Anterior cingulate cortex (tissue), 58 donors: ENCODE measurements around the gene MAPK6.
A peak's percentile ranks its signal among the peaks of the same experiment; 100 is the strongest.

Experiments
- DNase-seq, 58 donors: peaks; one replicate each; lab custom pipeline; 2025; lab: John Stamatoyannopoulos, UW

Gene MAPK6

GRCh38 chr15:52099651-52100272 is 80.7 kb downstream of the MAPK6 start:
- DNase-seq, result no peak

- DNase-seq, result peak in 8 of 58 donors; percentile 9 to 79 (median 22)
Measured at GRCh38 chr15:52100807-52101442, 81.9 kb downstream of the MAPK6 start.

- DNase-seq, result no peak
Measured at GRCh38 chr15:52101542-52102323, 82.7 kb downstream of the MAPK6 start.

- DNase-seq, result no peak
Measured at GRCh38 chr15:52102463-52102862, 83.4 kb downstream of the MAPK6 start.

DNA sequence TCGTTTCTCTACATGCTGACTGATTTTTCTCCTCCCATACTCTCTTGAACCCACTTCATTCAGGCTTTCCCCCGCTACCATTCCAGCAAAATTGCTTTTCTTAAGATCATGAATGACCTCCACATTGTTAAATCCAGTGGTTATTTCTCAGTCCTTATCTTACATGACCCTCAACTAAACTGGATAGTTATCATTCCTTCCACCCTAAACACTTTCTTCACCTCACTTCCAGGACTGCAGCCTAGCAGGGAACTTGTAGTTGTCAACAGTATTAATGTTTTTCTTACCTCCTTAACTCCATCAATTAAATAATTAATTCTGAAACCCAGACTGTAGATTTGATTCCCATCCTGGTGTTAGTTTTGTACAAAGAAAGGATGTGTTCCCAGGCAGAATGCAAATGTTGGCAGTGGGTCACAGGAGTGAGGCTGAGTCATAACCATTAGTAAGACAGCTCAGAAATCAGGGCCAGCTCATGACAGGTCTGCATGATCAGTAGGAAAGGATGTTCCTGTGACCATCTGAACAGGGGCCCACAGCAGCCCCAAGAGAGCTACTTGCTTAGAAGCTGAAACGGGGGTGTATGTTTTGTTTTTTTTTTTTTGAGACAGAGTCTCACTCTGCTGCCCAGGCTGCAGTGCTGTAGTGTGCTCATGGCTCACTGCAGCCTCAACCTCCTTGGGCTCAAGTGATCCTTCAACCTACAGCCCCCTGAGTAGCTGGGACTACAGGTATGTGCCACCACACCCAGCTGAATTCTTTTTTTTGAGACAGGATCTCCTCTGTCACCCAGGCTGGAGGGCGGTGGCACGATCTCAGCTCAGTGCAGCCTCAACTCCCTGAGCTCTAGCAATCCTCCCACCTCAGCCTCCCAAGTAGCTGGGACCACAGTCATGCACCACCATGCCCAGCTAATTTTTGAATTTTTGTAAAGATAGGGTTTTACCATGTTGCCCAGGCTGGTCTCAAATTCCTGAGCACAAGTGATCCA is 84.5 kb downstream of the MAPK6 start:
- peak in 16 of 58 donors; percentile 4 to 71 (median 26) for DNase-seq

DNA sequence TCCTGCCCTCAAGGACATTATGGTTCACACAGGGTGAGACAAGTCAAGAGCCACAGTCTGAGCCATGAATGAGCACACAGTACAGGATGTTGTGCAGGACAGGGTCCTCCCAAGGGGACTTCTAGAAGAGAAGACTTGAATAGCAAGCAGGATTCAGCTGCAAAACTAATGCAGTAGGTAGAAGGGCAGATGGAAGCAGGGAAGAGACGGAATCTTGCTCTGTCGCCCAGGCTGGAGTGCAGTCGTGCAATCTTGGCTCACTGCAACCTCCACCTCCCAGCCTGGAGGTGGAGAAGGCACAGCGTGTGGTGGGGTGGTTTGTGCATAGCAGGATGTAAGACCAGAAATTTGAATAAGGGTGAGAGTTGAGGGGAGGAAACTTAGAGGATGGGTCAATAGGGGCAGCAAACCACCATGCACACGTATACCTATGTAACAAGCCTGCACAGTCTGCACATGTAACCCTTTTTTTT is 85.5 kb downstream of the MAPK6 start:
- no peak for DNase-seq

GRCh38 chr15:52105846-52106245 is 86.8 kb downstream of the MAPK6 start:
- DNase-seq, result peak in 1 of 58 donors; percentile 10

GRCh38 chr15:52106641-52107040 is 87.6 kb downstream of the MAPK6 start:
- no peak for DNase-seq

GRCh38 chr15:52107238-52107637 is 88.2 kb downstream of the MAPK6 start:
- no peak for DNase-seq

GRCh38 chr15:52109559-52110451 is 90.8 kb downstream of the MAPK6 start:
- DNase-seq, result no peak

- no peak for DNase-seq
Measured at GRCh38 chr15:52111517-52112202, 92.6 kb downstream of the MAPK6 start.

DNA sequence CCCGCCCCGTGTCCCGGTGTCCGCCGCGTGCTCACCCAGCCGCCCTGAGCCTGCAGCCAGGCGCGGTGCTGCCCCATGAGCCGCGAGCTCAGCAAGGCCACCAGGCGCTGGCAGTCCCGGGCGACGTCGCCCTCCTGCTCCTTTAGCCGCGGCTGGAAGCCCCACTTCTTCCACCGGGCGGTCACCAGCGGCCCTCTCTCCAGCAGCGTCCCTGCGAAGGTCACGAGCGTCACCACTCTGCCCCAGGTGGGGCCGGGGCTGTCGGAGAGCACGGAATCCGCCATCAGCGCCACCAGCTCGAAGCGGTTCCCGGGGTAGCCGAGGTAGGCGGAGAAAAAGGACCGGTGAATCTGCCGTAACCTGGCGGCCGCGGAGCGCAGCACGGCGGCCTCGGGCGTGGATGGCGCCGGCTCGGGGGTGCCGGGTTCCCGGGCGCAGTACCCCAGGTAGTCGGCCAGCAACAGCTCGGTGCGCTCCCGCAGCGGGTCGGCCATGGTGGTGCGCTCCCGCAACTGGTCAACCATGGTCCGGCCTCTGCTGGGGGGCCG is 93.3 kb downstream of the MAPK6 start:
- peak in 3 of 58 donors; percentile 12 to 19 (median 13) for DNase-seq

DNA sequence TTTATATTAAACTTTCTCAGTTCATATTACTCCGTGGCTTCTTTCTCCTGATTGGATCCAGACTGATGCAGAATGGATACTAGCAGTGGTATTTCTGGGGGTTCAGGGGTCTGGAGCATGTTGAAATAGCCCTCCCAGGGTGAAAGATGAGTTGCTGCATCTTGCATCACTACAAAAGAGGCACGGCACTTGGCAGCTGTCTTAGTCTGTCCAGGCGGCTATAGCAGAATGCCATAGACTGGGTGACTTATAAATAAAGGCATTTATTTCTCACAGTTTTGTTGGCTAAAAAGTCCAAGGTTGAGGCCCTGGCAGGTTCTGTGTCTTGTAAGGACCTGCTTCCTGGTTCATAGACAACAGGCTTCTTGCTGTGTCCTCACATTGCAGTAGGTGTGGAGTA is 94.2 kb downstream of the MAPK6 start:
- no peak for DNase-seq

- DNase-seq, result no peak
Measured at GRCh38 chr15:52113708-52114107, 94.7 kb downstream of the MAPK6 start.

DNA sequence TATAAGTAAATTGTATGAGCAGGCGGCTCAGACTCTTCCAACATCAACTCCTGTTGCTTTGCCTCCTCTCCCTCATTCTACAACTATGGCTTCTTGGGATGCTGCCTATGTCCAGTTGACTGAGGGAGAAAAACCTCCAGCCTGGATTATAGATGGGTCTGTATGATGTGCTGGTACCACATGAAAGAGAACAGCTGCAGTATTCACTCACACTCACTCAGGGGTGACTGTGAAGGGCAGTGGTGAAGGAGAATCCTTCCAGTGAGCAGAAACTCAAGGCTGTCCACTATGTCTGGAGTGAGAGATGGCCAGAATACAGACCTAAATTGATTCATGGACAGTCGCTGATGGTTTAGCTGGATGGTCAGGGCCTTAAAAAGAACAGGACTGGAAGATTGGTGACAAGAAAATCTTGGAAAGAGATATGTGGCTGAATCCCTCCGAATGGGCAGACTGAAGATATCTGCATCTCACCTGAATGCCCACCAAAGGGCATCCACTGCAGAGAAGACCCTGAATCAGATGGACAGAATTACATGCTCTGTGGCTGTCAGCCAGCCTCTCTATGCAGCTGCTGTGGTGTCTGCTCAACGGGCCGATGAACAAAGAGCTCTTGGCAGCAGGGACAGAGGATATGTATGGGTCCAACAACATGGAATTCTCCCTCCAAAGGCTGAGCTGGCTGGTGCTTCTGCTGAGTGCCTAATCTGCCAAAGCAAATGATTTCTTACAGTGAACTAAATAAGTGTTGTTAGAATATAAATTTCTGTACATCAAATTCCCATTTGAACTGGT is 95.4 kb downstream of the MAPK6 start:
- DNase-seq, result peak in 42 of 58 donors; percentile 8 to 76 (median 48)

DNA sequence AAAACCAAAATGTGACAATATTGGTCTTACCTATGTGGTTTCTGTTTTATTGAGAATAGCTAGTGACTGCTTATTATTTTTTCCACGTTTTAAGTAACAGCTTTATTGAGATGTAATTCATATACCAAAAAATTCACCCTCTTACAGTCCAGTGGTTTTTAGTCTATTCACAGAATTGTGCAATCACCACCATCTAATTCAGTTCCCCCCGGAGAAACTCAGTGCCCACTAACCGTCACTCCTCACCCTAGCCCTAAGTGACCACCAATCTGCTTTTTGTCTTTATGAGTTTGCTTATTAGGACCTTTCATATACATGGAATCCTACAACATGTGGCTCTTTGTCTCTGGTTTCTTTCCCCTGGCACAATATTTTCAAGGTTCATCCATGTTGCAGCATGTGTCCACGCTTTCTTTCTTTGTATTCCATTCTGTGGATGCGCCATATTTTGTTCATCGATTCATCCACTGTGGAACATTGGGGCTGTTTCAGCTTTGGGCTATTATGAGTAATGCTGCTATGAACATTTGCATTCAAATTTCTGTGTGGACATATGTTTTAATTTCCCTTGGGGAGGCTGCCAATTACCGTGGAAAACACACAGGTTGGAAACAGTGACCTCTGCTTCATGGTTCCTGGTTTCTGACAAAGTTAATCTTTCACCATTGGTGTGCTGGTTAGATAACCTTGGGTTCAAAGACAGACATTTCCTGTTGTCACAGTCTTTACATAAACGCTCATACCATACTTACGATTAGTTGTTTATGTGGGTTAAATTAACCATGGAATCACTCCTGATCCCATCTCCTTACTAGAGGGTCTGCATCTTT is 96.8 kb downstream of the MAPK6 start:
- no peak for DNase-seq
